ENCODE results near the gene RCC2. TPM values are rescaled to one million over a fixed set of nuclear protein-coding genes. Genes with fewer than 3 reads are reported as not detected.

Gene RCC2
- total RNA-seq, 4 donors from 2014 or later: 62.6 to 78.5 (median 71.3) TPM

DNA sequence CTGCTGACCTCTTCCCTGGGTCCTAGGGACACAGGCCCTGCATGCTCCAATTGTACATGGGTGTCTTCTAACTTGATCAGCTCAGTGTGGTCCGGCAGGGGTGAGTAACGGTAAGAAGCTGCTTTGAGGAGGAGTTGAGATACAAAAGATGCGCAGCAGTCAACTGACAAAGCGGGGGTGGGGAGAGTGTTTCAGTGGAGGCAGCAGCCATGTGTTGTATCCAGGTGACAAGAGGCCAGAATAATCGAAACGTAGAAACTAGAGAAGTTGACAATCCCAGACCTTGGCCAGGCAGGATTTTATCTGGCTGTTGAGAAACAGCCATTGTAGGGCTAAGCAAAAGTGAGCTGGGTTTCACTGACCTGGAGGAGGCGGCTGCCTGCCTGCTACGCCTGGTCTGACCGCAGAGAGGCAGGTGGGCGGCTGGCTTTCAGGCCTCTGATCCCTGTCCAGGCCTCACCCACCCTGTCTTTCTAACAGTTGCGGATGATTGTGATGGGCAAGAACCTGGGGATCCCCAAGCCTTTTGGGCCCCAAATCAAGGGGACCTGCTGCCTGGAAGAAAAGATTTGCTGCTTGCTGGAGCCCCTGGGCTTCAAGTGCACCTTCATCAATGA lies 38.6 kb downstream of the RCC2 start:
- intact Hi-C loops (cut with DNase I; ENCODE audit: low total_unique reads): no loop called here
- WGBS, 2 donors: 83 to 87% methylated on average over 10 to 11 of the region's 11 CpGs

DNA sequence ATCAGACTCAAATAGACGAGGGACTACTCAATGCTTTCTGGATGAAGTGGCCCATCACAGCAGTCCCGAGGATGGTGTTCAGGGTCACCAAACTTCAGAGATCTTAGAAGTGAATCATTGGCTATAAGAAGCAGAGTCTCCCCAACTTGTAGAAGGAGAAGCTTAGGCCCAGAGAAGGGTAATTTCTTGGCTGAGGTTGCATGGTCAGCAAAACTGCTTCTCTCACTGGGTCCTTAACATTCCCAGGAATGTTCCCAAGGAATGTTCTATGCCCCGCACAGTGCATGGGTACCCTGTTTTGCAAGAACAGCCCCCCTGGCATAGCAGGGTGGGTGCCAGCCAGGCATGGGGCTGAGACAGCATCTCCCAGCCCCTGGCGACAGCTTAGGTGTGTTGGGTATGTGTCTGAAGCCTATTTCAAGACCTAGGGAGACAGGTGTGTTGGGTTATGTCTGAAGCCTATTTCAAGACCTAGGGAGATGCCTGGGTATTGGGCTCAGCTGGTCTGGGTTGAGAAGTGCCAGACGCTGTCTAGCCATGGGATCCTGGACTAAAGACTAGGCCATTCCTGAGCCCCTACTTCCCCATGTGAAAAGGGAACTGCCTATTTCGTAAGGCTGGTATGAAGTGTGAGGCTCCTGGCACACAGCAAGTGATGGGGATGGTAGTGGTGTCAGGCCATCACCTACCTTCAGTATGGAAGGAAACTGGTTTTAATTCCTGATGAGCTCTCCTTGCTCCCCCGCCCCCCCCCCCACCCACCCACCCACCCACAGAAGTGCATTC lies 41.4 kb downstream of the RCC2 start:
- 85 to 87% methylated on average over 5 of the region's 7 CpGs for whole genome bisulfite sequencing, 2 donors
- no peak for DNase-seq (ENCODE audit: low spot score in 2 of 2)
- H3K4me3 ChIP-seq (ENCODE audit: low read depth, poor library complexity, severe bottlenecking): no peak overlapping the region
- intact Hi-C loops (cut with DNase I; ENCODE audit: low total_unique reads): no loop called here
- no peak for TF ChIP-seq CTCF (IDR thresholded peaks at IDR 0.05)
- TF ChIP-seq POLR2A (IDR thresholded peaks at IDR 0.05): no peak

More for the DNA sequence above, 38.6 kb downstream of the RCC2 start:
- no peak for DNase-seq (ENCODE audit: low spot score in 2 of 2)
- no peak overlapping the region for H3K4me3 ChIP-seq (ENCODE audit: low read depth, poor library complexity, severe bottlenecking)
- TF ChIP-seq CTCF (IDR thresholded peaks at IDR 0.05) (no peak), POLR2A (IDR thresholded peaks at IDR 0.05) (no peak)

DNA sequence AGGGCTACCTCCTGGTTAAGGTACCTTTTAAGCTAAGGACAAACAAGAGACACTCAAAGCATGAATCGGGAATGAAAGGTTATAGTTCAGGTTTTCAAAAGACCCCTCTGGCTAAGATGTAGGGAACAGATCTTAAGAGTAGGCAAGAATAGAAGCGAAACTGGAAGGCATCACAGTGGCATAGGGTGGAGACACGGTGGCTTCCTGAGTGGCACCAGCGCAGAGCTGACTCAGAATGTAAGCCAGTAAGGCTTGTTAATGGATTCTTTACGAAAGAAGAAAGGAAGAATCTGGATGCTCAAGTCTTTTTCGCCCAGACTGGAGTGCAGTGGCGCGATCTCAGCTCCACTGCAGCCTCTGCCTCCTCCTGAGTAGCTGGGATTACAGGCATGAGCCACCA lies 46.2 kb downstream of the RCC2 start:
- H3K4me3 ChIP-seq (ENCODE audit: low read depth, poor library complexity, severe bottlenecking): no peak overlapping the region
- WGBS, 2 donors: 62 to 63% methylated on average over 8 of the region's 8 CpGs
- no peak for TF ChIP-seq POLR2A (IDR thresholded peaks at IDR 0.05)
- DNase-seq (ENCODE audit: low spot score in 2 of 2): no peak
- intact Hi-C loops (cut with DNase I; ENCODE audit: low total_unique reads): no loop called here

DNA sequence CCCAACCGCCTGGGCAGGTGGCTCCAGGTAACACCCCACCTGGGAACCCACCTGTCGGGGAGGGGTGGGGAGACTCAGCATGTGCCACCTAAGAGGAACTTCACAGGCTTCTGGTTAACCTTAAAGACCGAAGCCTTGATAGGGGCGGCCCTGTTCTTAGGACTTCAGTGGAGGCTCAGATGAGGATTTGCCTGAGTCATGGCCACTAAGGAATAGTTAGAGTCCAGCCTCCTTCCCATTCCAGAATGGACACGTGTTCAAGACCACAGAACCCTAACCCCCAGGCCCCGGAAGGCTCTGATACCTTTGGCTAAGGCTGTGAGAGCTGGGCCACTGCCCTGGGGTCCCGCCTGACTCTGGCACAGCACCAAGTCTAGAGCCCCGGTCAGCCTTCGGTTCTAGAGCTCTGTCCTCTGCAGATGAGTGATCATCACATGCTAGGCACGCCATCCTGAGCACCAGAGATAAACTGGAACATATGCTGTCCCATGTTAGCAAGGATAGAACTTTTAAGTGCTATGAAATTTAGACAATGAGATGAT lies 47.2 kb downstream of the RCC2 start:
- 53 to 63% methylated on average over 9 to 10 of the region's 10 CpGs for WGBS, 2 donors
- no peak overlapping the region for H3K4me3 ChIP-seq (ENCODE audit: low read depth, poor library complexity, severe bottlenecking)
- TF ChIP-seq POLR2A (IDR thresholded peaks at IDR 0.05) (no peak), CTCF (IDR thresholded peaks at IDR 0.05) (no peak)
- intact Hi-C loops (cut with DNase I; ENCODE audit: low total_unique reads): no loop called here
- no peak for DNase-seq (ENCODE audit: low spot score in 2 of 2)

GRCh38 chr1:17381161-17381560 lies 58.3 kb downstream of the RCC2 start:
- H3K4me3 ChIP-seq (ENCODE audit: low read depth, poor library complexity, severe bottlenecking): no peak overlapping the region
- no peak for TF ChIP-seq CTCF (IDR thresholded peaks at IDR 0.05)
- WGBS, 2 donors: 46 to 88% methylated on average over 2 of the region's 2 CpGs
- DNase-seq (ENCODE audit: low spot score in 2 of 2): no peak
- intact Hi-C loops (cut with DNase I; ENCODE audit: low total_unique reads): no loop called here

- intact Hi-C loops (cut with DNase I; ENCODE audit: low total_unique reads): no loop called here
- H3K4me3 ChIP-seq (ENCODE audit: low read depth, poor library complexity, severe bottlenecking): no peak overlapping the region
- WGBS, 2 donors: 13 to 14% methylated on average over 16 of the region's 16 CpGs
- DNase-seq (ENCODE audit: low spot score in 2 of 2): no peak
- no peak for TF ChIP-seq CTCF (IDR thresholded peaks at IDR 0.05)
- no peak for TF ChIP-seq POLR2A (IDR thresholded peaks at IDR 0.05)
Measured at GRCh38 chr1:17377325-17377953, 62.0 kb downstream of the RCC2 start.

Data from lower leg skin (tissue), 4 donors.